HepG2 (cell line): ENCODE data around the gene MMP25. TPM values are rescaled to one million over a fixed set of nuclear protein-coding genes. Genes with fewer than 3 reads are reported as not detected.

Experiments
- AGO1 ChIP-seq: fragments of 200-400 bp; formaldehyde crosslinking; IDR thresholded peaks from 2 replicates; pipeline ENCODE4 v1.6.1; 2017; ENCODE audit warnings: mild to moderate bottlenecking, low read depth, low read length, moderate library complexity; ENCODE audit not compliant: poor library complexity, severe bottlenecking
- ATF1 ChIP-seq: IDR thresholded peaks from 2 replicates; pipeline ENCODE4 v1.6.1; 2016; ENCODE audit warnings: mild to moderate bottlenecking, control low read depth
- CBX5 ChIP-seq: sonication (generic); formaldehyde crosslinking; IDR thresholded peaks from 2 replicates; pipeline ENCODE4 v1.4.0; 2020; ENCODE audit warnings: missing genetic modification reagents, borderline replicate concordance
- DMAP1 ChIP-seq: IDR thresholded peaks from 2 replicates; pipeline ENCODE4 v1.6.1; 2016
- JUN ChIP-seq: sonication (generic); formaldehyde crosslinking; IDR thresholded peaks from 2 replicates; pipeline ENCODE4 v1.4.0; 2020; ENCODE audit warnings: mild to moderate bottlenecking, missing genetic modification reagents
- MTA1 ChIP-seq: sonication (generic); formaldehyde crosslinking; IDR thresholded peaks from 2 replicates; pipeline ENCODE4 v1.4.0; 2020; ENCODE audit warnings: missing genetic modification reagents, mild to moderate bottlenecking, borderline replicate concordance
- MTF1 ChIP-seq: sonication (generic); formaldehyde crosslinking; IDR thresholded peaks from 2 replicates; pipeline ENCODE4 v1.5.0; 2020; ENCODE audit warnings: missing genetic modification reagents
- MYC ChIP-seq: sonication (generic); formaldehyde crosslinking; IDR thresholded peaks from 2 replicates; pipeline ENCODE4 v1.9.0; 2021; ENCODE audit warnings: missing genetic modification reagents, borderline replicate concordance
- NKX3-1 ChIP-seq: sonication (generic); formaldehyde crosslinking; IDR thresholded peaks from 2 replicates; pipeline ENCODE4 v1.5.0; 2020; ENCODE audit warnings: missing genetic modification reagents
- NONO ChIP-seq, 2 experiments: fragments of 450-650 bp in 1 of 2; sonication (generic) in 1 of 2; formaldehyde crosslinking in 1 of 2; IDR thresholded peaks in 1 of 2; conservative IDR thresholded peaks in 1 of 2; 2 replicates each; pipeline versions ENCODE4 v1.6.1 to v1.8.0; 2017 to 2022; ENCODE audit warnings: mild to moderate bottlenecking in 1 of 2, missing genetic modification reagents in 1 of 2, moderate library complexity in 1 of 2
- RAD21 ChIP-seq: fragments of 450-650 bp; formaldehyde crosslinking; IDR thresholded peaks from 2 replicates; pipeline ENCODE4 v1.5.0; 2020; ENCODE audit warnings: mild to moderate bottlenecking
- RXRB ChIP-seq: IDR thresholded peaks from 2 replicates; pipeline ENCODE4 v1.6.1; 2016; ENCODE audit warnings: borderline replicate concordance, missing genetic modification reagents, missing compliant biosample characterization
- SP140L ChIP-seq: sonication (generic); formaldehyde crosslinking; IDR thresholded peaks from 2 replicates; pipeline ENCODE4 v1.4.0; 2020; ENCODE audit warnings: missing genetic modification reagents, borderline replicate concordance
- TAF1 ChIP-seq: sonication (generic); formaldehyde crosslinking; IDR thresholded peaks from 2 replicates; pipeline ENCODE4 v1.4.0; 2020; ENCODE audit warnings: missing genetic modification reagents
- XRCC5 ChIP-seq: fragments of 200-400 bp; formaldehyde crosslinking; optimal IDR thresholded peaks from 2 replicates; pipeline ENCODE3; 2017; ENCODE audit warnings: mild to moderate bottlenecking, low read length
- ZBTB7A ChIP-seq: sonication (generic); formaldehyde crosslinking; IDR thresholded peaks from 2 replicates; pipeline ENCODE4 v1.8.0; 2022; ENCODE audit warnings: mild to moderate bottlenecking, missing genetic modification reagents
- ZFX ChIP-seq: sonication (generic); formaldehyde crosslinking; IDR thresholded peaks from 2 replicates; pipeline ENCODE4 v1.4.0; 2020; ENCODE audit warnings: mild to moderate bottlenecking, low read depth, missing genetic modification reagents, moderate library complexity
- ZNF17 ChIP-seq: sonication (generic); formaldehyde crosslinking; IDR thresholded peaks from 2 replicates; pipeline ENCODE4 v1.5.0; 2020; ENCODE audit warnings: mild to moderate bottlenecking, missing genetic modification reagents
- ZNF224 ChIP-seq: sonication (generic); formaldehyde crosslinking; IDR thresholded peaks from 2 replicates; pipeline ENCODE4 v1.5.0; 2020; ENCODE audit warnings: mild to moderate bottlenecking, missing genetic modification reagents
- ZNF335 ChIP-seq: sonication (generic); formaldehyde crosslinking; IDR thresholded peaks from 2 replicates; pipeline ENCODE4 v1.4.0; 2020; ENCODE audit warnings: missing genetic modification reagents
- ZNF431 ChIP-seq: sonication (generic); formaldehyde crosslinking; IDR thresholded peaks from 2 replicates; pipeline ENCODE4 v1.9.0; 2022; ENCODE audit warnings: missing genetic modification reagents, low read depth, mild to moderate bottlenecking, borderline replicate concordance
- ZNF607 ChIP-seq: sonication (generic); formaldehyde crosslinking; IDR thresholded peaks from 2 replicates; pipeline ENCODE4 v1.5.1; 2020; ENCODE audit warnings: missing genetic modification reagents, mild to moderate bottlenecking, borderline replicate concordance
- ZNF781 ChIP-seq: sonication (generic); formaldehyde crosslinking; IDR thresholded peaks from 2 replicates; pipeline ENCODE4 v1.5.1; 2020; ENCODE audit warnings: borderline replicate concordance, mild to moderate bottlenecking, missing genetic modification reagents; ENCODE audit errors: not compliant biosample characterization
- ZZZ3 ChIP-seq: sonication (generic); formaldehyde crosslinking; IDR thresholded peaks from 2 replicates; pipeline ENCODE4 v1.4.0; 2020; ENCODE audit warnings: missing genetic modification reagents, mild to moderate bottlenecking, borderline replicate concordance
- polyA plus RNA-seq, 8 experiments: library from polyadenylated mRNA; depleted of rRNA in 3 of 8; stranded (reverse) in 7 of 8; unstranded in 1 of 8; fragments of >200 nt; fragmentation: Illumina TruSeq in 4 of 8; extraction: Trizol in 4 of 8; gene quantifications; 2 replicates each; pipeline versions ENCODE4 v1.2.1 to v1.2.3, GENCODE V29; 2011 to 2016; ENCODE audit warnings: low read depth in 4 of 8, missing spikeins in 1 of 8, mixed read lengths in 1 of 8; ENCODE audit not compliant: insufficient read depth in 1 of 8
- total RNA-seq, 5 experiments: library from RNA; depleted of rRNA; stranded (reverse); fragments of >200 nt; fragmentation: Illumina TruSeq; extraction: Trizol; gene quantifications; 2 replicates each; pipeline ENCODE4 v1.2.3, GENCODE V29; 2016; ENCODE audit warnings: low read depth in 1 of 5
- TF ChIP-seq, protein P1 (sequence below): sonication (generic); formaldehyde crosslinking; IDR thresholded peaks from 2 replicates; pipeline ENCODE4 v1.4.0; 2020; ENCODE audit warnings: missing genetic modification reagents

The MMP25 gene
- total and polyA plus RNA-seq, 2 of the 13 experiments (the other 11 are each of a cell fraction or from before 2014, with no cell fraction given) = 0.04 to 0.08 TPM

DNA sequence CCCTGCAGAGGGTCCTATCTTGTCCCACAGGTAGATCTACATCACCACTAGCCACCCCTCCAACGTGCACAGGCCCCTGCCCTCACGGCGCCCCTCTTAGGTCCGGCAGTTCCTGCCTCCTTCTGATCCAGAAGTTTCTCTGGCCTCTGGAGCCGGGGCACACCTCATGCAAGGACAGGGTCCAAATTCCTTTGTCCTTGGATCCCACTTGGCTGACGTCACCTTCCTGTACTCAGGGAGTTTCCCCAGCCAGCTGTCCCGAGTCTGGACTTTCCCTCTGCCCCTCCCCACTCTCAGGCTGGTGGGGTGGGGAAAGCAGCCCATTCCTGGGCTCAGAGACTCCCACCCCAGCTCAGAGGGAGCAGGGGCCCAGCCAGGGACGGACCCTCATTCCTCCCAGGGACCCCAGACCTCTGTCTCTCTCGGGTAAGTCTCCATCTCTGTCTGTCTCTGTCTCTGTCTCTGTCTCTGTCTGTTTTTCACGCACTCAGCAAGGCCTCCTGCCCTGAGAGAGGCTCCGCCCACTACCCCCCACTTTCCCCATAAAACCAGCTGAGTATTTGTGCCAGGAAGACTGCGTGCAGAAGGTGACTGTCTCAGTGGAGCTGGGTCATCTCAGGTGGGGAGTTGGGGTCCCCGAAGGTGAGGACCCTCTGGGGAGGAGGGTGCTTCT is 18.8 kb downstream of the MMP25 start, which contains the start of gene IL32 (continued):
- TF ChIP-seq JUN (CRISPR knock-in tag) (peak; percentile 98), RXRB (CRISPR knock-in tag) (peak; percentile 89), ZNF781 (CRISPR knock-in tag) (peak; percentile 66), ZNF431 (CRISPR knock-in tag) (0 out of 2 replicates have a peak, but pooled peaks have one; percentile 45), DMAP1 (CRISPR knock-in tag) (peak; percentile 82), TAF1 (CRISPR knock-in tag) (peak; percentile 59; the same call in 1 of the 2 replicates), ZNF335 (peak; percentile 23; the same call in 1 of the 2 replicates), ZZZ3 (CRISPR knock-in tag) (peak; percentile 22; the same call in 1 of the 2 replicates), NKX3-1 (CRISPR knock-in tag) (peak; percentile 55; the same call in 1 of the 2 replicates), MTA1 (CRISPR knock-in tag) (peak; percentile 66), ZNF17 (CRISPR knock-in tag) (no peak), MTF1 (CRISPR knock-in tag) (no peak), RAD21 (no peak), ZFX (peak; percentile 61), SP140L (CRISPR knock-in tag) (no peak), ZNF607 (CRISPR knock-in tag) (peak; percentile 96; the same call in 1 of the 2 replicates), NONO (IDR thresholded peaks at IDR 0.05) (no peak), NONO (CRISPR knock-in tag; conservative IDR thresholded peaks at IDR 0.05) (peak; percentile 68), ZNF224 (0 out of 2 replicates have a peak, but pooled peaks have one; percentile 32), MYC (CRISPR knock-in tag) (peak; percentile 77; the same call in 1 of the 2 replicates), ZBTB7A (CRISPR knock-in tag) (peak; percentile 51; the same call in 1 of the 2 replicates), AGO1 (no peak), CBX5 (CRISPR knock-in tag) (peak; percentile 58; the same call in 1 of the 2 replicates), ATF1 (CRISPR knock-in tag) (peak; percentile 73), XRCC5 (peak; percentile 48)
- TF ChIP-seq, protein P1, sequence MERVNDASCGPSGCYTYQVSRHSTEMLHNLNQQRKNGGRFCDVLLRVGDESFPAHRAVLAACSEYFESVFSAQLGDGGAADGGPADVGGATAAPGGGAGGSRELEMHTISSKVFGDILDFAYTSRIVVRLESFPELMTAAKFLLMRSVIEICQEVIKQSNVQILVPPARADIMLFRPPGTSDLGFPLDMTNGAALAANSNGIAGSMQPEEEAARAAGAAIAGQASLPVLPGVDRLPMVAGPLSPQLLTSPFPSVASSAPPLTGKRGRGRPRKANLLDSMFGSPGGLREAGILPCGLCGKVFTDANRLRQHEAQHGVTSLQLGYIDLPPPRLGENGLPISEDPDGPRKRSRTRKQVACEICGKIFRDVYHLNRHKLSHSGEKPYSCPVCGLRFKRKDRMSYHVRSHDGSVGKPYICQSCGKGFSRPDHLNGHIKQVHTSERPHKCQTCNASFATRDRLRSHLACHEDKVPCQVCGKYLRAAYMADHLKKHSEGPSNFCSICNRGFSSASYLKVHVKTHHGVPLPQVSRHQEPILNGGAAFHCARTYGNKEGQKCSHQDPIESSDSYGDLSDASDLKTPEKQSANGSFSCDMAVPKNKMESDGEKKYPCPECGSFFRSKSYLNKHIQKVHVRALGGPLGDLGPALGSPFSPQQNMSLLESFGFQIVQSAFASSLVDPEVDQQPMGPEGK (CRISPR knock-in tag) = peak; percentile 93
- TF ChIP-seq, all 625 proteins: peak for 216
